DND-41 (cell line): ENCODE results near the gene ANKRD39.

Source experiments
- CTCF ChIP-seq: IDR thresholded peaks from 2 replicates; pipeline ENCODE4 v1.5.1; 2012; ENCODE audit warnings: borderline replicate concordance, low read length, moderate library complexity, mild to moderate bottlenecking; ENCODE audit not compliant: poor library complexity, severe bottlenecking; ENCODE audit errors: extremely low read depth
- EZH2 ChIP-seq: IDR thresholded peaks from 3 replicates; pipeline ENCODE4 v1.6.1; 2012; ENCODE audit warnings: borderline replicate concordance, low read depth, mild to moderate bottlenecking, moderate library complexity, low read length, inconsistent platforms; ENCODE audit not compliant: severe bottlenecking

- no peak for TF ChIP-seq CTCF
- no peak for TF ChIP-seq EZH2
These were observed 24.4 kb upstream of the ANKRD39 start for GRCh38 chr2:96882230-96882629.
